Activated CD4-positive, alpha-beta T cell treated with anti-CD3 and anti-CD28 coated beads, Interleukin-10, Interleukin-2, amounts not matched to agents 100 ng/mL and 50 ng/mL, durations not matched to agents 16 hours and 8 hours (primary cell): ENCODE measurements around the gene CTTNBP2.

ENCODE experiments used
- DNase-seq: peaks from one replicate; pipeline ENCODE4 v3.0.0-alpha.2; 2020

Gene CTTNBP2

GRCh38 chr7:117871778-117872538, 1.3 kb downstream of the CTTNBP2 start:
- DNase-seq, result no peak

GRCh38 chr7:117871401-117871777, 1.9 kb downstream of the CTTNBP2 start:
- DNase-seq, result no peak

- no peak for DNase-seq
These were observed 2.7 kb downstream of the CTTNBP2 start for GRCh38 chr7:117870448-117871130.

GRCh38 chr7:117869374-117869773, 3.9 kb downstream of the CTTNBP2 start:
- no peak for DNase-seq

- no peak for DNase-seq
These were observed 9.6 kb downstream of the CTTNBP2 start for GRCh38 chr7:117863618-117864017.

- no peak for DNase-seq
These were observed 10.9 kb downstream of the CTTNBP2 start for GRCh38 chr7:117862378-117862777.

GRCh38 chr7:117859246-117859812, 13.9 kb downstream of the CTTNBP2 start:
- no peak for DNase-seq

GRCh38 chr7:117858712-117859111, 14.5 kb downstream of the CTTNBP2 start:
- no peak for DNase-seq

- DNase-seq, result no peak
These were observed 15.5 kb downstream of the CTTNBP2 start for GRCh38 chr7:117857718-117858117.

GRCh38 chr7:117856196-117856595, 17.0 kb downstream of the CTTNBP2 start:
- DNase-seq, result no peak

- DNase-seq, result no peak
These were observed 19.1 kb downstream of the CTTNBP2 start for GRCh38 chr7:117854186-117854585.

- DNase-seq, result no peak
These were observed 24.3 kb downstream of the CTTNBP2 start for GRCh38 chr7:117848941-117849340.

GRCh38 chr7:117844678-117845077, 28.6 kb downstream of the CTTNBP2 start:
- DNase-seq, result no peak

- DNase-seq, result no peak
These were observed 31.6 kb downstream of the CTTNBP2 start for GRCh38 chr7:117841611-117842010.

- DNase-seq, result no peak
These were observed 32.2 kb downstream of the CTTNBP2 start for GRCh38 chr7:117841011-117841410.

GRCh38 chr7:117839507-117839906, 33.7 kb downstream of the CTTNBP2 start:
- no peak for DNase-seq

GRCh38 chr7:117837841-117838240, 35.4 kb downstream of the CTTNBP2 start:
- DNase-seq, result no peak

GRCh38 chr7:117835016-117835664, 38.1 kb downstream of the CTTNBP2 start:
- DNase-seq, result no peak

GRCh38 chr7:117830422-117830954, 42.8 kb downstream of the CTTNBP2 start:
- DNase-seq, result no peak

- no peak for DNase-seq
These were observed 43.7 kb downstream of the CTTNBP2 start for GRCh38 chr7:117829450-117830117.

GRCh38 chr7:117828825-117829224, 44.4 kb downstream of the CTTNBP2 start:
- DNase-seq, result no peak

- DNase-seq, result no peak
These were observed 45.4 kb downstream of the CTTNBP2 start for GRCh38 chr7:117827862-117828261.

- DNase-seq, result no peak
These were observed 48.1 kb downstream of the CTTNBP2 start for GRCh38 chr7:117825132-117825531.
